GM21367 (cell line): ENCODE measurements around the gene TRA2A.
"Not testable (repeated sequence)": the region's sequence is repeated elsewhere in the genome, so short reads cannot be mapped to it uniquely, and the experiment has no call there.

Experiments
- ATAC-seq: cut with Tn5 transposase; IDR thresholded peaks from one replicate; pipeline ENCODE4 v1.9.1; 2021; ENCODE audit not compliant: unreplicated experiment

TRA2A gene

GRCh38 chr7:23513746-23514145 lies 18.0 kb downstream of the TRA2A start:
- not testable (repeated sequence) for ATAC-seq

- ATAC-seq, result no peak
Measured at GRCh38 chr7:23494009-23494408, 37.8 kb downstream of the TRA2A start.

- ATAC-seq, result no peak
Measured at GRCh38 chr7:23491502-23491901, 40.3 kb downstream of the TRA2A start.

- ATAC-seq, result no peak
Measured at GRCh38 chr7:23490357-23491135, 41.2 kb downstream of the TRA2A start.

GRCh38 chr7:23488714-23489113 lies 43.1 kb downstream of the TRA2A start:
- ATAC-seq, result not testable (repeated sequence)

- no peak for ATAC-seq
Measured at GRCh38 chr7:23487670-23488069, 44.1 kb downstream of the TRA2A start.

- no peak for ATAC-seq
Measured at GRCh38 chr7:23486002-23486773, 45.6 kb downstream of the TRA2A start.

- ATAC-seq, result no peak
Measured at GRCh38 chr7:23482686-23483085, 49.1 kb downstream of the TRA2A start.

GRCh38 chr7:23477962-23478866 lies 53.6 kb downstream of the TRA2A start:
- no peak for ATAC-seq

GRCh38 chr7:23477157-23477499 lies 54.7 kb downstream of the TRA2A start:
- ATAC-seq, result no peak

GRCh38 chr7:23476286-23477156 lies 55.3 kb downstream of the TRA2A start:
- no peak for ATAC-seq

GRCh38 chr7:23475576-23475839 lies 56.3 kb downstream of the TRA2A start:
- ATAC-seq, result no peak

- no peak for ATAC-seq
Measured at GRCh38 chr7:23474829-23475575, 56.8 kb downstream of the TRA2A start.

GRCh38 chr7:23474094-23474828 lies 57.5 kb downstream of the TRA2A start:
- ATAC-seq, result peak; percentile 66

GRCh38 chr7:23473844-23474093 lies 58.0 kb downstream of the TRA2A start:
- ATAC-seq, result no peak

GRCh38 chr7:23472956-23473843 lies 58.6 kb downstream of the TRA2A start:
- ATAC-seq, result no peak

- no peak for ATAC-seq
Measured at GRCh38 chr7:23472556-23472955, 59.2 kb downstream of the TRA2A start.

- no peak for ATAC-seq
Measured at GRCh38 chr7:23472046-23472445, 59.7 kb downstream of the TRA2A start.
